Amniotic epithelial cell (primary cell): ENCODE results near the gene CFDP1.
"Not testable (repeated sequence)": the region's sequence is repeated elsewhere in the genome, so short reads cannot be mapped to it uniquely, and the experiment has no call there.

Experiments
- DNase-seq: peaks from one replicate; pipeline ENCODE4 v3.0.0-alpha.2; 2010; ENCODE audit warnings: low read depth

CFDP1 gene

GRCh38 chr16:75293173-75293572, 140.1 kb downstream of the CFDP1 start:
- DNase-seq = peak; percentile 8

- DNase-seq = peak; percentile 18
Measured at GRCh38 chr16:75292691-75293090, 140.6 kb downstream of the CFDP1 start.

- DNase-seq = no peak
Measured at GRCh38 chr16:75289189-75289588, 144.1 kb downstream of the CFDP1 start.

GRCh38 chr16:75288596-75289120, 144.6 kb downstream of the CFDP1 start:
- no peak for DNase-seq

- DNase-seq = no peak
Measured at GRCh38 chr16:75288181-75288580, 145.1 kb downstream of the CFDP1 start.

- DNase-seq = no peak
Measured at GRCh38 chr16:75287708-75288107, 145.6 kb downstream of the CFDP1 start.

GRCh38 chr16:75286389-75286788, 146.9 kb downstream of the CFDP1 start:
- no peak for DNase-seq

GRCh38 chr16:75282466-75283281, 150.6 kb downstream of the CFDP1 start:
- DNase-seq = peak; percentile 47

GRCh38 chr16:75281826-75282225, 151.5 kb downstream of the CFDP1 start:
- DNase-seq = no peak

- DNase-seq = not testable (repeated sequence)
Measured at GRCh38 chr16:75281009-75281408, 152.3 kb downstream of the CFDP1 start.

- no peak for DNase-seq
Measured at GRCh38 chr16:75280331-75280804, 152.9 kb downstream of the CFDP1 start.

- peak; percentile 56 for DNase-seq
Measured at GRCh38 chr16:75279305-75279704, 154.0 kb downstream of the CFDP1 start.

GRCh38 chr16:75273054-75273925, 160.0 kb downstream of the CFDP1 start:
- DNase-seq = peak; percentile 82

GRCh38 chr16:75272629-75273028, 160.7 kb downstream of the CFDP1 start:
- DNase-seq = not testable (repeated sequence)

- DNase-seq = no peak
Measured at GRCh38 chr16:75272097-75272551, 161.2 kb downstream of the CFDP1 start.

- DNase-seq = no peak
Measured at GRCh38 chr16:75271441-75272096, 161.7 kb downstream of the CFDP1 start.

- not testable (repeated sequence) for DNase-seq
Measured at GRCh38 chr16:75269358-75269757, 163.9 kb downstream of the CFDP1 start.

- DNase-seq = peak; percentile 71
Measured at GRCh38 chr16:75267631-75268264, 165.6 kb downstream of the CFDP1 start.

- DNase-seq = no peak
Measured at GRCh38 chr16:75266738-75267630, 166.3 kb downstream of the CFDP1 start.
